NCI-H1092 treated with DMSO at 0.1 percent for 48 hours (cell line): Measurements from ENCODE around the gene CYP26B1.
"Not testable (repeated sequence)": the region's sequence is repeated elsewhere in the genome, so short reads cannot be mapped to it uniquely, and the experiment has no call there.

ENCODE experiments used
- DNase-seq: peaks from one replicate; lab custom pipeline; 2025; lab: John Stamatoyannopoulos, UW

The CYP26B1 gene

DNA sequence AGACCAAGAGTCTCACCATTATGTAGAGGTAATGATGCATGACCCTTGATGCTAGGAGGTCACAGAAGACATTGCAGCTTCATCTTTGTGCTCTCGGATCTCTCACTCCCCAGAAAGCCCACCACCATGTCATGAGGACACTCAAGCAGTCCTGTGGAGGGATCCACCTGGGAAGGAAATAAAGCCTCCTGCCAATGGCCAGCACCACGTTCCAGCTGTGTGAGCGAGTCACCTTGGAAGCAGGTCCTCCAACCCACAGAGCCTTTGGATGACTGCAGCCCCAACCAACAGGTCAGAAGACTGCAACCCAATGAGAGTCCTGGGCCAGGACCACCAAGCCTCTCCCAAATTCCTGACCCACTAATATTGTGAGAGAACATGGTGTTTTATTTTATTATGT is 38.4 kb downstream of the CYP26B1 start:
- no peak for DNase-seq

DNA sequence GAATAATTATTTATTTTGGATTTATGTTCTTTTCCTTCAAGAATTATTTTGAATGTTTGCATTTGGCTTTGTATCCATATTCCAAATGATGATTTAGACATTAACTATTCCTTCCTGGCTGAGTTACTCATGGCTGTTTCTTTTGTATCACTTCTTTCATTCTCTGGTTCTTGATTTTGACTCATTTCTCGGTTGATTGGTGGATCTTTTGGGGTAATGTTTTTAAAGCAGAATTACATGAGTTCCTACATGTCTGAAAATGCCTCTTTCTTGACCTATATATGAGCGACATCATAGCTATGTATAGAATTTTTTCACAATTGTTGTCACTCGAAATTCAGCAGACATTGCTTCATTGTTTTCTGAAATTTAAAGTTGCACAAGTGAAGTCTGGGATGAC is 39.5 kb downstream of the CYP26B1 start:
- no peak for DNase-seq

DNA sequence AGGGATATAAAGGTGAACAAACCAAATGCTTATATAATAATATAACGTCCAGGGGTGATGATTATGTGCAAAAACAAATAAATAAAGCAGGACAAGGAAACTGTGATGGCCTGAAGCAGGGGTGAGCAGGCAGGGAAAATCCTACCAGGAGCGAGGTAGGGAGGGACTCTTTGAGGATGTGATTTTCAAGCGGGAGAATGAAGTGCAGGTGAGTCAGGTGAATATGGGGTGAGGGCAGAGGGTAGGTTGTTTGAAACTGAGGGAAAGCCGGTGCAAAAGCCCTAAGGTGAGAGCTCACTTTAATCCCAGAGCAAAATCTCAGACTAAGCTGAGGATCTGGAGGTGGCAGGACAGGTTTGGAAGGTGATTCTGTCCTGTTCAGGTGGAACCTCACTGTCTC is 40.7 kb downstream of the CYP26B1 start:
- no peak for DNase-seq

DNA sequence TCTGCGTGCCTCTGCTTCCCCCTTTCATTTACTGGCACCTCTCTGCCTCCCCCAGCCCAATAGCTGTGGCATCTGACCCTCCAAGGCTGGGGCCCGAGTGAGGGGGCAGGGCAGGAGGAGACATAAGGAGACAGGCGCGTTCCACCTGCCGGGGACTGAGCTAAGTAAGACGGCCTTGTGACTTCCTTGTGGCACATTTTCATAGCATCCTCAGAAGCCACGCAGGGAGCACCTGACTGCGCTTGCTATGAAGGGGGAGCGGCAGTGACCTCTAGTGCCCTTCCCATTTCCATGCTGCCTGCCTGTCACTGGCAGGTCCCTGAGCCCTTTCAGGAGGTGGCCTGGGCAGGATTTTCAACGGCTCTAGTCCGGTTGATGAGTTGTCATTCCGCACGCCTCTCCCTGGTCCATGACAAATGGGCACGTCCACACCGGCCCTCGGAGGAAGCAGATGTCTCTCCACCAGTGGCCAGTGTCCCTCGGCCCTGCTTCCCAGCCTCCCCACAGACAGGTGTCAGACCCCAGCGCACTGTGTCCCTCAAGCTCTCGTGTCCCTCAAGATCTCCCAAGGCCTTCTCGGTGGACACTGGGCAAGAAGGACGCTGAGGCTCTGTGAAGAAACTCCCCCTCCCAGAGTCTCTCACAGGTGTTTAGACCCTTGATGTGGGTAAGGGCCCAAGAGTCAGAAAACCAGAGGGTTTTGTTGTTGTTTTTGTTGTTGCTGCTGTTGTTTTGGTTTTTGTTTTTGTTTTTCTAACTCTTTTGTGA is 42.7 kb downstream of the CYP26B1 start:
- no peak for DNase-seq

DNA sequence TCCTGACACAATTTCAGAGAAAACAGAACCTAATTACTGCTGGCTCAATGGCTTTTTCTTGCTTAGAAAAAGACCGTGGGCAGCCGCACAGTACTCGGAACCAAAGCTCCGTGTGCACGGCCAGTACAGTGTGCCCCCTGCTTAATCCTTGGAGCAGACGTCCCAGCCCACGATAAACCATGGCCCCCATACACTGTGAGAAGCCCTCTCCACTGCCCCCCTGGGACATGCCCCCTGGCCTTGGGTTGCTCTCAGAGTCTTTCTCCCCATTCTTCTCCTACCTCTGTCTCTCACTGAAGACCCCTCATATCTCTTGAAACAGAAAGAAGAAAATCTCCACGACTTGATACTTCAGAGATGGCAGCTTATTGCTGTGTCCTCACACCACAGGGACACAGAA is 44.0 kb downstream of the CYP26B1 start:
- DNase-seq: no peak

DNA sequence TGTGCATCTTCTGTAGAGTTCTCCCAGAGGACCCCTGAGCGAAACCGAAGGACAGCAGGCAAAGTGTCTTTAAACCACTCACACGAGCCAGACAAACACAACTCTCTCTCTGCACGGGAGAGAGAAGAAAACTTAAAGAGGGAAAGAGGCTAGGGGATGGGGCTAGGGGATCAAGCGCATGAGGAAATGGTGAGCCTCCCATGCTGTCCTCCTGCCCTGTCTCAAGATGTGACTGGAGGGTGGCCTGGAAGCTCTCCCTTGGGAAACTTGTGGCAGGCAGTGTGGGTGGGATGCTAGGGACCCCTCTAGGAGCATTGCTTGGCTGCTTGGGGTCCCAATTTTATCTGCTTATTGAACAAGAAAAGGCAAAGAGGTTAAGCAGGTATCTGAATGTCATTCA is 44.5 kb downstream of the CYP26B1 start:
- DNase-seq: no peak

DNA sequence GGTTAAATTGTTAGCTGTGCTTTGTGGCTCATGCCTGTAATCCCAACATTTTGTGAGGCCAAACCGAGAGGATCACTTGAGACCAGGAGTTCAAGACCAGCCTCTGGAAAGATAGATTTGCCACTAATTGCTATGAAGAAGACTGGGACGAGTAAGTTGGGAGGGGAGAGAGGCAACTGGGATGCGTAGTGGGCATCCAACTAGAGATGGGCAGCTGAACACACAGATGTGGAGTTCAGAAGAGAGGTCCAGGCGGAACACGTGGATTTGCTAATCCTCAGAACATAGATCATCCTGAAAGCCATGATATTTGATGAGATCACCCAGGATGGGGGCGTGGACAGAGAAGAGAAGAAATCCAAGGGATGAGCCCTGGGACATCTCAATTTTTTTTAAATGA is 48.7 kb downstream of the CYP26B1 start:
- DNase-seq: no peak

- DNase-seq: no peak
Observed at GRCh38 chr2:72097276-72097675, 50.4 kb downstream of the CYP26B1 start.

DNA sequence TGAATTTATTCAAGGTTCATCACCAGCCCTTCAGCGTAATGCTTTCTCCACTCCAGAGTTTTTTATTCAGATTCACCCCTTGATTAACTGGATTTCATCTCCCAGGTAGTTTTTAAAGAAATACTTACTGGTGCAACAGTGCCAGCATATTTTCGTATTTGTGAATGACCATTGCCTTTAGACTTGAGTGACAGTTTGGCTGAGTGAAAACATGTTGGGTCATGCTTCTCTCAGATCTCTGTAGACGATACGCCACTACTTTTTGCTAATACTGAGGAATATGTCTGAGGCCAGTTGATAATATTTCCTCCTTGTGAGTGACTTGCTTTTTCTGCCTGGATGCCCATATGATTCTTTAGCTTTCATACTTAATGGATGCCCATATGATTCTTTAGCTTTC is 51.5 kb downstream of the CYP26B1 start:
- no peak for DNase-seq

GRCh38 chr2:72095364-72095763 is 52.3 kb downstream of the CYP26B1 start:
- no peak for DNase-seq

- no peak for DNase-seq
Observed at GRCh38 chr2:72094701-72095100, 53.0 kb downstream of the CYP26B1 start.

DNA sequence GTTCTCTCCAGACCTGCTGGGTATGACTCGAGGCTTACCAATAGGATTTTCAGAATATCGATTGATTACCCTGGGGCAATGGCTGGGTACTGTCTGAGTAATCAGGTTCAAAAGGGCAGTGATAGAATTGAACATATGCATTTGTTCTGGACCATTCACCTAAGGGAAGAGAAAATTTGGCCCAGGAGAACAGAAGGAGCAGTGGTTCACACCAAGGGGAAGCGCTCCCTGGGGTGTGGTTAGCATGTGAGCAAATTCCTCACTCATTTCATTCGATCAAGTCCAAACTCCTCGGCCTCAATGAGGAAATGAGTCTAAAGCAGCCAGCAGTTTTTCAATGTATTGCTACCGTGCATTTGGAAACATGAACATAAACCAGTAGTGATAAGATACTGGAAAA is 55.6 kb downstream of the CYP26B1 start:
- no peak for DNase-seq

GRCh38 chr2:72090781-72091482 is 56.7 kb downstream of the CYP26B1 start:
- no peak for DNase-seq

DNA sequence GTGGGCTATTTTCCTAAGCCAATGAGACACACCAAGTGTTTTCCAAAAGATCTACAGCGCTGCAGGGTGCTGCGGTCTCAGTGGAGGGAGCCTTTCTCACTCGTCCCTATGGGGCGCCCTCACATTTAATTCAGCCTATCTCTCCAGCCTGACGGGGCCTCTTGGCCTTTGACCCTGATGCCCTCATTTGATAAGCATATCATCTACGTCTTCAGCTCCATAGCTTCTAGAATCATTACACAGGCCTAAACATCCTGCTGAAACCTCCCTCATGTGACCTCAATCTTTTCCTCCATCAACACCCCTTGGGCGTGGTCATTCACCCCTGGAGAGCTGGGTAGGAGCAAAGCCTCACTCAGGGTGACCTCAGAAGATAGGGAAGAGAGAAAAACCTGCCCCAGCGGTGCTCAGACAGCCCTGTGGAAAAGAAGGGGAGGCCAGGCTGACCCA is 57.4 kb downstream of the CYP26B1 start:
- no peak for DNase-seq

DNA sequence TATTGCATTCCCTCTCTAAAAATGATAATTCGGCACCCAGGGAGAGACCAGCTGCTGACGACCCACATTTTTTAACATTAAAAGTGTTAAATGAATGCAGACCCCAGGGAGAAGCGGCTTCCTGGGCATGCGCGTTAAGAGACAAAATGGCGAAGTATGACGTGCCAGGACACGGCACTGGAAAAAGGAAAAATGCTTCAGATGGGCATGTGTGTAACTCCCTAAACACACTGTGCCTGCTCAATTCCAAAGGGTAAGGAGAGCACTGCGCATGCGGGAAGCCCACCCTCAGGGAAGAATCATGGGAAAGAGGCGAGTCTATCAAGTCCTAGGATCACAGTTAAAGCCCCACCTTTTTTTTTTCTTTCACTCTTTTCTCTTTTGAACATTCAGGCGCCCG is 58.1 kb downstream of the CYP26B1 start:
- no peak for DNase-seq

DNA sequence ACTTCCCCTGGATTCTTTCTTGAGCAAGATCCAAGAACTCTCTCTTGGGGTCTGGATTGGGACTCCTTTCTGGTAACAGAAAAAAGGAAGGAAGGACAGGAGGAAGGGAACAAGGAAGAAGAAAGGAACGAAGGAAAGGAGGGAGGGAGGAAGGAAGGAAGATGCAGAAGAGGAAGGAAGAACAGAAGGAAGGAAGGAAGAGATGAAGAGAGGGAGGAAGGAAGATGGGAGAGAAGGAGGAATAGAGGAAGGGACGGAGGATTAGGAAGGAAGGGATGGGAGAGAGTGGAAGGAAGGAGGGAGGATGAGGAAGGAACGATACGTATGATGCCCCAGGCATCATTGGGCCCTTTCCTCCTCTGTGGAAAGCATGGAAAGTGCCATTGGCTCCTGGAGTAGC is 58.6 kb downstream of the CYP26B1 start:
- DNase-seq: no peak

DNA sequence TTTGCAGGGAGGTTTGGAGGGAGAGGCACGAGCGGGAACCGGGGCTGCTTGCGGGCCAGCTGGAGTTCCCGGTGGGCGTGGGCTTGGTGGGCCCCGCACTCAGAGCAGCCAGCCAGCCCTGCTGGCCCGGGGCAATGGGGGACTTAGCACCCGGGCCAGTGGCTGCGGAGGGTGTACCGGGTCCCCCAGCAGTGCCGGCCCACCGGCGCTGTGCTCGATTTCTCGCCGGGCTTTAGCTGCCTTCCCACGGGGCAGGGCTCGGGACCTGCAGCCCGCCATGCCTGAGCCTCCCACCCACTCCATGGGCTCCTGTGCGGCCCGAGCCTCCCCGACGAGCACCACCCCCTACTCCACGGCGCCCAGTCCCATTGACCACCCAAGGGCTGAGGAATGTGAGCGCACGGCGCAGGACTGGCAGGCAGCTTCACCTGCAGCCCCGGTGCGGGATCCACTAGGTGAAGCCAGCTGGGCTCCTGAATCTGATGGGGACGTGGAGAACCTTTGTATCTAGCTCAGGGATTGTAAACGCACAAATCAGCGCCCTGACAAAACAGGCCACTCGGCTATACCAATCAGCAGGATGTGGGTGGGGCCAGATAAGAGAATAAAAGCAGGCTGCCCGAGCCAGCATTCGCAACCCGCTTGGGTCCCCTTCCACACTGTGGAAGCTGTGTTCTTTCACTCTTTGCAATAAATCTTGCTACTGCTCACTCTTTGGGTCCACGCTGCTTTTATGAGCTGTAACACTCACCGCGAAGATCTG is 60.6 kb downstream of the CYP26B1 start:
- not testable (repeated sequence) for DNase-seq

DNA sequence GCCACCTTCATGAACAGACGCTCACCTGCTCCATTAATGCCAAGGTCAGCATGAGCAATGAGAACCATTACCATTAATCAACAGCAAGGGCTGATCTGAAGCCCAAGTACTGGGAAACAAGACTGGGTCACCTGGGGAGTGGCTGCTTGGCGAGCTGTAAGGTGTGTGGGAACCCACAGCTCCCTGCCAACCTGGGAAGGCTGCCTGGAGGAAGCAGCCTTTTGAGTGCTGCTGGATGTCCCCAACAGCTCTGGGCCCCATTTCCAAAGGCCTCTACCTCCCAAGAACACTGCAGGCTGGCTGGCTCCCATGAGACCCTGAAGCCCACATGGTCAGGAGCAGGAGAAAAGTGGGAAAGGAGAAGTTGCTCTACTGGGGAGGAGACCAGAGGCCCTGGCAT is 62.1 kb downstream of the CYP26B1 start:
- no peak for DNase-seq

GRCh38 chr2:72085036-72085435 is 62.6 kb downstream of the CYP26B1 start:
- DNase-seq: no peak

- DNase-seq: no peak
Observed at GRCh38 chr2:72084584-72084976, 63.1 kb downstream of the CYP26B1 start.

GRCh38 chr2:72083751-72084583 is 63.7 kb downstream of the CYP26B1 start:
- DNase-seq: no peak

GRCh38 chr2:72082887-72083286 is 64.8 kb downstream of the CYP26B1 start:
- no peak for DNase-seq
